Tibial artery (tissue), 4 donors: ENCODE measurements around the gene NOD1.

ENCODE experiments used
- DNase-seq, 2 donors: peaks; one replicate each; pipeline ENCODE4 v3.0.0-alpha.2; 2019
- H3K27ac ChIP-seq, 2 donors: fragments of 200-600 bp; sonication (generic) in 1 of 2; 1 replicate in 1 of 2; 2 replicates in 1 of 2; pipeline ENCODE4 v1.5.1; 2018 to 2019; ENCODE audit warnings: mild to moderate bottlenecking in 1 of 2
- H3K27me3 ChIP-seq, 2 donors: fragments of 200-600 bp; sonication (generic) in 1 of 2; one replicate each; pipeline versions ENCODE4 v1.5.1 to v1.6.0; 2016 to 2019
- H3K36me3 ChIP-seq, 3 donors: fragments of 200-600 bp; sonication (generic) in 2 of 3; one replicate each; pipeline ENCODE4 v1.5.1; 2016 to 2019; ENCODE audit warnings: mild to moderate bottlenecking in 2 of 3
- H3K4me1 ChIP-seq, 4 donors: fragments of 200-600 bp; sonication (generic) in 2 of 4; 1 replicate in 3 of 4; 2 replicates in 1 of 4; pipeline ENCODE4 v1.5.1; 2016 to 2019
- H3K4me3 ChIP-seq, 2 donors: fragments of 200-600 bp; sonication (generic) in 1 of 2; 1 replicate in 1 of 2; 2 replicates in 1 of 2; pipeline ENCODE4 v1.5.1; 2018 to 2019; ENCODE audit warnings: mild to moderate bottlenecking in 2 of 2
- H3K9me3 ChIP-seq, 3 donors: fragments of 200-600 bp; sonication (generic) in 1 of 3; one replicate each; pipeline ENCODE4 v1.5.1; 2016 to 2019
- CTCF ChIP-seq, 2 experiments: fragments of 200-600 bp in 1 of 2; fragments of 450-650 bp in 1 of 2; IDR thresholded peaks; one replicate each; pipeline ENCODE4 v1.5.1; 2017 to 2019; ENCODE audit warnings: antibody characterized with exemption in 2 of 2, mild to moderate bottlenecking in 1 of 2, moderate library complexity in 1 of 2
- intact Hi-C: fragments of 100-400 bp; cut with DNase I; formaldehyde crosslinking; loops from one replicate; pipeline ENCODE4 v1.15.0; 2023; ENCODE audit warnings: low total_unique reads

NOD1 gene

GRCh38 chr7:30411173-30411572 is 67.4 kb downstream of the NOD1 start:
- no peaks in the 10 kb centered on the region for H3K27me3 ChIP-seq
- H3K9me3 ChIP-seq: no peaks in the 10 kb centered on the region
- H3K4me1 ChIP-seq: no peaks in the 10 kb centered on the region
- no peak overlapping the region for H3K4me3 ChIP-seq
- no peaks in the 10 kb centered on the region for H3K36me3 ChIP-seq
- no peak overlapping the region for H3K27ac ChIP-seq
- DNase-seq: no peak
- intact Hi-C loops: loop anchor here (5.0 kb wide), 2 partner anchors 124 to 249 kb away; no protein-coding TSS in a partner anchor
- no peak for TF ChIP-seq CTCF (IDR thresholded peaks at IDR 0.05)

GRCh38 chr7:30406664-30407425 is 71.7 kb downstream of the NOD1 start:
- TF ChIP-seq CTCF (IDR thresholded peaks at IDR 0.05): no peak
- no peak for DNase-seq
- Histone ChIP-seq H3K9me3 (no peaks in the 10 kb centered on the region), H3K36me3 (no peaks in the 10 kb centered on the region), H3K27me3 (no peaks in the 10 kb centered on the region), H3K4me1 (no peaks in the 10 kb centered on the region), H3K27ac (no peak overlapping the region), H3K4me3 (no peak overlapping the region)
- intact Hi-C loops: no loop called here

- H3K4me1 ChIP-seq: no peaks in the 10 kb centered on the region
- no peaks in the 10 kb centered on the region for H3K36me3 ChIP-seq
- H3K27ac ChIP-seq: no peak overlapping the region
- no peaks in the 10 kb centered on the region for H3K9me3 ChIP-seq
- no peak for TF ChIP-seq CTCF (IDR thresholded peaks at IDR 0.05)
- H3K4me3 ChIP-seq: no peak overlapping the region
- H3K27me3 ChIP-seq: no peaks in the 10 kb centered on the region
- DNase-seq: no peak
- intact Hi-C loops: no loop called here
Observed at GRCh38 chr7:30405179-30405578, 73.4 kb downstream of the NOD1 start.

GRCh38 chr7:30403477-30403876 is 75.1 kb downstream of the NOD1 start:
- no peak for TF ChIP-seq CTCF (IDR thresholded peaks at IDR 0.05)
- no peaks in the 10 kb centered on the region for H3K4me1 ChIP-seq
- no peaks in the 10 kb centered on the region for H3K27me3 ChIP-seq
- no peak overlapping the region for H3K4me3 ChIP-seq
- no peaks in the 10 kb centered on the region for H3K36me3 ChIP-seq
- H3K9me3 ChIP-seq: no peaks in the 10 kb centered on the region
- H3K27ac ChIP-seq: no peak overlapping the region
- intact Hi-C loops: no loop called here
- DNase-seq: no peak

- Histone ChIP-seq H3K9me3 (no peaks in the 10 kb centered on the region), H3K36me3 (no peaks in the 10 kb centered on the region), H3K27me3 (no peaks in the 10 kb centered on the region), H3K4me1 (no peaks in the 10 kb centered on the region), H3K27ac (no peak overlapping the region), H3K4me3 (no peak overlapping the region)
- intact Hi-C loops: no loop called here
- no peak for TF ChIP-seq CTCF (IDR thresholded peaks at IDR 0.05)
- no peak for DNase-seq
Observed at GRCh38 chr7:30396389-30396788, 82.2 kb downstream of the NOD1 start.
